Measurements from ENCODE around the gene CCDC158.

DNA sequence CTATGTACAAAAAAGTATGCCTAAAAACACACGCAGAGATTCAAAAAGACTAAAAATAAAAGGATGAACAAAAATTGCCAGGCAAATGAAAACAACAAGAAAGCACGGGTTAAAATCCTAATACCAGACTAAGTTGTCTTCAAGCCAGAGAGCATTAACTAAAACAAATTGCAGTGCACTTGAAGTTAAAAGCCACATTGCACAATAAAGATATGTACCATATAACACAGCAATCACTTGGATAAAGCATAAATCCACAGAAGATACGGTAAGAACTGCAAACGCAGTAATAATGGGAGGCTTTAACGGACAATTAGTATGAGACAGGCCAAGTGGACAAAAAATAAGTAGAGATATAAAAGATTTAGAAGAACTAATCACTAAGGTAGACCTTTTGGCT, 14.9 kb downstream of the CCDC158 start:
- TF ChIP-seq, protein P1, sequence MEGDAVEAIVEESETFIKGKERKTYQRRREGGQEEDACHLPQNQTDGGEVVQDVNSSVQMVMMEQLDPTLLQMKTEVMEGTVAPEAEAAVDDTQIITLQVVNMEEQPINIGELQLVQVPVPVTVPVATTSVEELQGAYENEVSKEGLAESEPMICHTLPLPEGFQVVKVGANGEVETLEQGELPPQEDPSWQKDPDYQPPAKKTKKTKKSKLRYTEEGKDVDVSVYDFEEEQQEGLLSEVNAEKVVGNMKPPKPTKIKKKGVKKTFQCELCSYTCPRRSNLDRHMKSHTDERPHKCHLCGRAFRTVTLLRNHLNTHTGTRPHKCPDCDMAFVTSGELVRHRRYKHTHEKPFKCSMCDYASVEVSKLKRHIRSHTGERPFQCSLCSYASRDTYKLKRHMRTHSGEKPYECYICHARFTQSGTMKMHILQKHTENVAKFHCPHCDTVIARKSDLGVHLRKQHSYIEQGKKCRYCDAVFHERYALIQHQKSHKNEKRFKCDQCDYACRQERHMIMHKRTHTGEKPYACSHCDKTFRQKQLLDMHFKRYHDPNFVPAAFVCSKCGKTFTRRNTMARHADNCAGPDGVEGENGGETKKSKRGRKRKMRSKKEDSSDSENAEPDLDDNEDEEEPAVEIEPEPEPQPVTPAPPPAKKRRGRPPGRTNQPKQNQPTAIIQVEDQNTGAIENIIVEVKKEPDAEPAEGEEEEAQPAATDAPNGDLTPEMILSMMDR (IDR thresholded peaks at IDR 0.05): no peak
- no peak for TF ChIP-seq POLR2A (IDR thresholded peaks at IDR 0.05)
- no peak for TF ChIP-seq POLR2AphosphoS5 (IDR thresholded peaks at IDR 0.05)
- no peak for TF ChIP-seq EP300 (IDR thresholded peaks at IDR 0.05; ENCODE audit: low read depth)
